Measurements from ENCODE around the gene DPP4. TPM values are rescaled to one million over a fixed set of nuclear protein-coding genes. Genes with fewer than 3 reads are reported as not detected.

Gene DPP4
- polyA plus RNA-seq, 1 donor from 2014 or later: not detected

DNA sequence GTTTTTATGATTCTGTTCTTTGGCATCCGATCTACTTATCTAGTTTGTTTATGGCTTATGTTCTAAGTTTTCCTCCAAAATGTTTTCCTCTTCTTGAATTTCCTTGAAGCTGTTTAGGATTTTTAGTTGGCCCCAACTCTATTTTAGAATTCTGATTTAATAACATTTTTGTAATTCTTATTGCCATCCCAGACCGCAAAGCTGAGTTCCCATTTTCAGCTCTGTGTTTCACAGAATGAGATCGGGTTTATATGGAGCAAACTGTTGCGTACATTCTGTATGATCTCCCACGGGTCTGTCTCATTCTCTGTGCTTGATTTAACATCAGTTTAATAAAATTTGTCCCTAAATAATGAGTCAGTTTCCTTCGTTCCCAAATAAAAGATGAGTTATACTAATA is 59.3 kb downstream of the DPP4 start:
- no peaks in the 10 kb centered on the region for H3K27me3 ChIP-seq (ENCODE audit: insufficient read depth, low read depth, low read length)
- H3K9me2 ChIP-seq (ENCODE audit: insufficient read depth, low read length): no peaks in the 10 kb centered on the region
- H3K79me2 ChIP-seq (replicated peaks; ENCODE audit: insufficient read depth, low read length): no peaks in the 10 kb centered on the region
- H3K4me3 ChIP-seq (ENCODE audit: low read length): no peak overlapping the region
- H3F3A ChIP-seq (ENCODE audit: insufficient read depth, low read length, poor library complexity, severe bottlenecking): no peaks in the 10 kb centered on the region
- TF ChIP-seq, protein P1, sequence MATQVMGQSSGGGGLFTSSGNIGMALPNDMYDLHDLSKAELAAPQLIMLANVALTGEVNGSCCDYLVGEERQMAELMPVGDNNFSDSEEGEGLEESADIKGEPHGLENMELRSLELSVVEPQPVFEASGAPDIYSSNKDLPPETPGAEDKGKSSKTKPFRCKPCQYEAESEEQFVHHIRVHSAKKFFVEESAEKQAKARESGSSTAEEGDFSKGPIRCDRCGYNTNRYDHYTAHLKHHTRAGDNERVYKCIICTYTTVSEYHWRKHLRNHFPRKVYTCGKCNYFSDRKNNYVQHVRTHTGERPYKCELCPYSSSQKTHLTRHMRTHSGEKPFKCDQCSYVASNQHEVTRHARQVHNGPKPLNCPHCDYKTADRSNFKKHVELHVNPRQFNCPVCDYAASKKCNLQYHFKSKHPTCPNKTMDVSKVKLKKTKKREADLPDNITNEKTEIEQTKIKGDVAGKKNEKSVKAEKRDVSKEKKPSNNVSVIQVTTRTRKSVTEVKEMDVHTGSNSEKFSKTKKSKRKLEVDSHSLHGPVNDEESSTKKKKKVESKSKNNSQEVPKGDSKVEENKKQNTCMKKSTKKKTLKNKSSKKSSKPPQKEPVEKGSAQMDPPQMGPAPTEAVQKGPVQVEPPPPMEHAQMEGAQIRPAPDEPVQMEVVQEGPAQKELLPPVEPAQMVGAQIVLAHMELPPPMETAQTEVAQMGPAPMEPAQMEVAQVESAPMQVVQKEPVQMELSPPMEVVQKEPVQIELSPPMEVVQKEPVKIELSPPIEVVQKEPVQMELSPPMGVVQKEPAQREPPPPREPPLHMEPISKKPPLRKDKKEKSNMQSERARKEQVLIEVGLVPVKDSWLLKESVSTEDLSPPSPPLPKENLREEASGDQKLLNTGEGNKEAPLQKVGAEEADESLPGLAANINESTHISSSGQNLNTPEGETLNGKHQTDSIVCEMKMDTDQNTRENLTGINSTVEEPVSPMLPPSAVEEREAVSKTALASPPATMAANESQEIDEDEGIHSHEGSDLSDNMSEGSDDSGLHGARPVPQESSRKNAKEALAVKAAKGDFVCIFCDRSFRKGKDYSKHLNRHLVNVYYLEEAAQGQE (IDR thresholded peaks at IDR 0.05; ENCODE audit: borderline replicate concordance): no peak
- TF ChIP-seq MXI1 (conservative IDR thresholded peaks at IDR 0.05; ENCODE audit: poor library complexity, severe bottlenecking) (no peak), EZH2 (IDR thresholded peaks at IDR 0.05; ENCODE audit: borderline replicate concordance, insufficient read depth, low read length, poor library complexity, severe bottlenecking) (no peak), RAD21 (conservative IDR thresholded peaks at IDR 0.05) (no peak), TAF1 (IDR thresholded peaks at IDR 0.05; ENCODE audit: low read depth) (no peak), EP300 (conservative IDR thresholded peaks at IDR 0.05; ENCODE audit: poor library complexity, severe bottlenecking) (no peak), SMC3 (conservative IDR thresholded peaks at IDR 0.05; ENCODE audit: poor library complexity) (no peak), POLR2AphosphoS5 (IDR thresholded peaks at IDR 0.05) (no peak)
- TF ChIP-seq, protein P2, sequence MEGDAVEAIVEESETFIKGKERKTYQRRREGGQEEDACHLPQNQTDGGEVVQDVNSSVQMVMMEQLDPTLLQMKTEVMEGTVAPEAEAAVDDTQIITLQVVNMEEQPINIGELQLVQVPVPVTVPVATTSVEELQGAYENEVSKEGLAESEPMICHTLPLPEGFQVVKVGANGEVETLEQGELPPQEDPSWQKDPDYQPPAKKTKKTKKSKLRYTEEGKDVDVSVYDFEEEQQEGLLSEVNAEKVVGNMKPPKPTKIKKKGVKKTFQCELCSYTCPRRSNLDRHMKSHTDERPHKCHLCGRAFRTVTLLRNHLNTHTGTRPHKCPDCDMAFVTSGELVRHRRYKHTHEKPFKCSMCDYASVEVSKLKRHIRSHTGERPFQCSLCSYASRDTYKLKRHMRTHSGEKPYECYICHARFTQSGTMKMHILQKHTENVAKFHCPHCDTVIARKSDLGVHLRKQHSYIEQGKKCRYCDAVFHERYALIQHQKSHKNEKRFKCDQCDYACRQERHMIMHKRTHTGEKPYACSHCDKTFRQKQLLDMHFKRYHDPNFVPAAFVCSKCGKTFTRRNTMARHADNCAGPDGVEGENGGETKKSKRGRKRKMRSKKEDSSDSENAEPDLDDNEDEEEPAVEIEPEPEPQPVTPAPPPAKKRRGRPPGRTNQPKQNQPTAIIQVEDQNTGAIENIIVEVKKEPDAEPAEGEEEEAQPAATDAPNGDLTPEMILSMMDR (IDR thresholded peaks at IDR 0.05; ENCODE audit: poor library complexity, severe bottlenecking): no peak
- H2AFZ ChIP-seq (ENCODE audit: low read depth, low read length): no peak overlapping the region
- H4K20me1 ChIP-seq (ENCODE audit: insufficient read depth): no peaks in the 10 kb centered on the region
- H3K9me3 ChIP-seq (ENCODE audit: low read length): no peaks in the 10 kb centered on the region
- H3K9ac ChIP-seq (ENCODE audit: low read length): no peak overlapping the region
- no peaks in the 10 kb centered on the region for H3K36me3 ChIP-seq (ENCODE audit: insufficient read depth, low read length)
- no peak overlapping the region for H3K4me2 ChIP-seq (ENCODE audit: low read length)
- H3K27ac ChIP-seq (ENCODE audit: low read length): no peak overlapping the region

DNA sequence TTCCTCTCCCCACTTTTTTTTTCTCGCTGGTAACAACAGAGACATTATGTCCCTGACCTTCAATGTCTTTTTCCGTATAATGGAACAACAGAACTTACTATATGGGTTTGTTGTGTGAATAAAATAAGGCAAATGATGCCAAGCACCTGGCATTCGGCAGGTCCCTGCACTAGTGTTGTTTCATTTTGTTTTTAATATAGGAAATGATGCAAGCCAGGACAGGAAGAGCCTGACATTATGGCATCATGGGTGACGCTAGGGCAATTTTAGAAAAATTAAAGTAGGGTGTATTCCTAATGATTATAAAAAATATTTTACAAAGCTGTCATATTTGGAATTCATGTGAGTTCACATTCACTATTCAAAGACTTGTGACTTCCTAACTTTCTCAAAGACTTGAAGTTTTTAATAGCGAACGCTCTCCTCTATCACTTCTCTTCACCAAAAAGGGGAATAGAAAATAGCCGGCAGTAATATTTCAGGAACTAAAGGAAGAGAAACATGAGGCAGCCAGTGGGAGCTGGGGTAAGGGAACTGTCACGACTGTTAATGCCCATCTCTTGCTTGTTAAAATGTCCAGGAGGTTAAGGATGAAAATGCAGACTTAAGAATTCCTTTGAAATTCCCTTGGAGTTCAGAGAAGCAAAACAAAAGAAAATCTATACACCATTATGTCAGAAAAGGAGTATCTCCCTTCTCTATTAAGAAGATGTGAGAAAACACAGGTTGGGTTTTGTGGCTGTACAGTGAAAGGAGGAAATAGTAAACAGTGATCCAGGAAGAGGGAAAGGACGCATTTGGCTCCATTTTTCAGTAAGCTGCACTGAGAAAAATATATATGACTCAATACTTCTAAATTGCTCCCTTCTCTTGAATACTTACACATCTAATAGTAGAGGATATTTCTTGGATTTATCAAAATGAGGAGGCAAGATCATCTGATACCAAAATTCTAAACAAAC is 60.2 kb downstream of the DPP4 start:
- Histone ChIP-seq H2AFZ (ENCODE audit: low read depth, low read length) (no peak overlapping the region), H3K79me2 (replicated peaks; ENCODE audit: insufficient read depth, low read length) (no peaks in the 10 kb centered on the region), H3K27ac (ENCODE audit: low read length) (no peak overlapping the region), H4K20me1 (ENCODE audit: insufficient read depth) (no peaks in the 10 kb centered on the region), H3K9me3 (ENCODE audit: low read length) (no peaks in the 10 kb centered on the region), H3K9me2 (ENCODE audit: insufficient read depth, low read length) (no peaks in the 10 kb centered on the region), H3K4me3 (ENCODE audit: low read length) (no peak overlapping the region), H3K27me3 (ENCODE audit: insufficient read depth, low read depth, low read length) (no peaks in the 10 kb centered on the region), H3F3A (ENCODE audit: insufficient read depth, low read length, poor library complexity, severe bottlenecking) (no peaks in the 10 kb centered on the region), H3K9ac (ENCODE audit: low read length) (no peak overlapping the region), H3K36me3 (ENCODE audit: insufficient read depth, low read length) (no peaks in the 10 kb centered on the region), H3K4me2 (ENCODE audit: low read length) (no peak overlapping the region)
- no peak for TF ChIP-seq EP300 (conservative IDR thresholded peaks at IDR 0.05; ENCODE audit: poor library complexity, severe bottlenecking)
- TF ChIP-seq TAF1 (IDR thresholded peaks at IDR 0.05; ENCODE audit: low read depth): no peak
- no peak for TF ChIP-seq RAD21 (conservative IDR thresholded peaks at IDR 0.05)
- no peak for TF ChIP-seq EZH2 (IDR thresholded peaks at IDR 0.05; ENCODE audit: borderline replicate concordance, insufficient read depth, low read length, poor library complexity, severe bottlenecking)
- TF ChIP-seq, protein P1 (IDR thresholded peaks at IDR 0.05; ENCODE audit: borderline replicate concordance): no peak
- no peak for TF ChIP-seq SMC3 (conservative IDR thresholded peaks at IDR 0.05; ENCODE audit: poor library complexity)
- no peak for TF ChIP-seq MXI1 (conservative IDR thresholded peaks at IDR 0.05; ENCODE audit: poor library complexity, severe bottlenecking)
- TF ChIP-seq, protein P2 (IDR thresholded peaks at IDR 0.05; ENCODE audit: poor library complexity, severe bottlenecking): no peak
- no peak for TF ChIP-seq POLR2AphosphoS5 (IDR thresholded peaks at IDR 0.05)

Measured in neural cell (in vitro differentiated cells).